GM23248 (cell line): Measurements from ENCODE around the gene PITPNM2. TPM values are rescaled to one million over a fixed set of nuclear protein-coding genes. Genes with fewer than 3 reads are reported as not detected.

Experiments used
- DNase-seq: peaks from one replicate; pipeline ENCODE4 v3.0.0-alpha.2; 2015
- H2AFZ ChIP-seq: fragments of 200-600 bp; sonication (generic); 2 replicates; pipeline ENCODE4 v1.6.1; 2016; ENCODE audit warnings: antibody characterized with exemption
- H3F3A ChIP-seq: fragments of 200-600 bp; sonication (generic); 2 replicates; pipeline ENCODE4 v1.6.1; 2016; ENCODE audit warnings: mild to moderate bottlenecking, antibody characterized with exemption, mixed run types; ENCODE audit not compliant: insufficient read depth
- H3K27ac ChIP-seq: fragments of 200-600 bp; sonication (generic); 2 replicates; pipeline ENCODE4 v1.5.1; 2016; ENCODE audit warnings: mild to moderate bottlenecking
- H3K27me3 ChIP-seq: fragments of 200-600 bp; sonication (generic); replicated peaks from 2 replicates; pipeline ENCODE4 v1.6.1; 2016; ENCODE audit warnings: mild to moderate bottlenecking; ENCODE audit not compliant: insufficient read depth
- H3K36me3 ChIP-seq: fragments of 200-600 bp; sonication (generic); 2 replicates; pipeline ENCODE4 v1.6.1; 2016; ENCODE audit warnings: low read depth, mild to moderate bottlenecking
- H3K4me1 ChIP-seq: fragments of 200-600 bp; sonication (generic); 2 replicates; pipeline ENCODE4 v1.6.1; 2016; ENCODE audit warnings: mild to moderate bottlenecking; ENCODE audit not compliant: insufficient read depth
- H3K4me2 ChIP-seq: fragments of 200-600 bp; sonication (generic); one replicate; pipeline ENCODE4 v1.6.1; 2016; ENCODE audit warnings: mild to moderate bottlenecking; ENCODE audit not compliant: unreplicated experiment
- H3K4me3 ChIP-seq: fragments of 200-600 bp; sonication (generic); 2 replicates; pipeline ENCODE4 v1.5.1; 2016; ENCODE audit warnings: mild to moderate bottlenecking
- H3K79me2 ChIP-seq: fragments of 200-600 bp; sonication (generic); 2 replicates; pipeline ENCODE4 v1.6.1; 2016; ENCODE audit warnings: mild to moderate bottlenecking; ENCODE audit not compliant: insufficient read depth
- H3K9ac ChIP-seq: fragments of 200-600 bp; sonication (generic); 2 replicates; pipeline ENCODE4 v1.6.1; 2016; ENCODE audit warnings: mild to moderate bottlenecking
- H3K9me2 ChIP-seq: fragments of 200-600 bp; sonication (generic); 2 replicates; pipeline ENCODE4 v1.6.1; 2016; ENCODE audit warnings: mixed run types, mild to moderate bottlenecking, moderate library complexity; ENCODE audit not compliant: insufficient read depth
- H3K9me3 ChIP-seq: fragments of 200-600 bp; sonication (generic); one replicate; pipeline ENCODE4 v1.6.1; 2017; ENCODE audit warnings: low read depth
- H4K20me1 ChIP-seq: fragments of 200-600 bp; sonication (generic); 2 replicates; pipeline ENCODE4 v1.6.0; 2016; ENCODE audit not compliant: insufficient read depth
- EZH2 ChIP-seq: fragments of 200-600 bp; sonication (generic); IDR thresholded peaks from 2 replicates; pipeline ENCODE4 v1.6.1; 2018; ENCODE audit warnings: antibody characterized with exemption, mild to moderate bottlenecking; ENCODE audit not compliant: insufficient read depth, poor library complexity, severe bottlenecking
- EZH2phosphoT487 ChIP-seq: fragments of 200-600 bp; sonication (generic); IDR thresholded peaks from 2 replicates; pipeline ENCODE4 v1.6.1; 2018; ENCODE audit warnings: antibody characterized with exemption, moderate library complexity, mild to moderate bottlenecking, low read depth; ENCODE audit not compliant: insufficient read depth
- WGBS, 2 experiments: methylation state at CpG; one replicate each; pipeline ENCODE4 v1.1.6; 2015 to 2017; ENCODE audit warnings: low lambda C conversion rate in 2 of 2, low coverage in 1 of 2; ENCODE audit errors: missing lambda C conversion rate in 2 of 2; 5-methylcytosine and 5-hydroxymethylcytosine counted together
- in situ Hi-C: fragments of 300-500 bp; cut with MboI; formaldehyde crosslinking; loops from 2 replicates; pipeline ENCODE4 v1.15.0; 2020
- polyA plus RNA-seq: library from polyadenylated mRNA; unstranded; fragments of >200 nt; fragmentation: Nextera tagmentation; extraction: Ambion mirVana; gene quantifications from 2 replicates; pipeline ENCODE4 v1.2.1, GENCODE V29; 2016
- total RNA-seq: library from RNA; depleted of rRNA; stranded (reverse); fragments of >200 nt; shearing (Covaris generic); gene quantifications from 2 replicates; pipeline ENCODE4 v1.2.3, GENCODE V29; 2014

The PITPNM2 gene
- total and polyA plus RNA-seq, 2 experiments from 2014 or later, result 0.63 to 2.1 TPM

- Histone ChIP-seq H3K4me2 (no peak overlapping the region), H3K4me1 (peaks cover 7% of the 10 kb centered on the region), H3K36me3 (peaks cover 5% of the 10 kb centered on the region; the same call in 1 of the 2 replicates), H3K27ac (no peak overlapping the region), H3K9me2 (no peaks in the 10 kb centered on the region), H3K79me2 (peaks cover 6% of the 10 kb centered on the region; the same call in 1 of the 2 replicates), H2AFZ (no peak overlapping the region), H3K27me3 (no peaks in the 10 kb centered on the region), H3K9me3 (no peaks in the 10 kb centered on the region), H3F3A (no peaks in the 10 kb centered on the region; the same call in 1 of the 2 replicates), H3K4me3 (no peak overlapping the region), H3K9ac (no peak overlapping the region), H4K20me1 (no peaks in the 10 kb centered on the region)
- TF ChIP-seq EZH2phosphoT487 (no peak), EZH2 (no peak)
- DNase-seq, result no peak
- 92 to 96% methylated on average over 3 of the region's 3 CpGs for WGBS, 2 experiments
- in situ Hi-C loops, result no loop called here
Measured at GRCh38 chr12:123132951-123133619, 17.8 kb downstream of the PITPNM2 start.

GRCh38 chr12:123131879-123132402, 18.9 kb downstream of the PITPNM2 start:
- Histone ChIP-seq H3F3A (peaks cover 5% of the 10 kb centered on the region), H2AFZ (no peak overlapping the region), H3K36me3 (peaks cover 5% of the 10 kb centered on the region; the same call in 1 of the 2 replicates), H3K4me1 (peaks cover 18% of the 10 kb centered on the region), H4K20me1 (no peaks in the 10 kb centered on the region), H3K9ac (no peak overlapping the region), H3K9me3 (no peaks in the 10 kb centered on the region), H3K4me2 (no peak overlapping the region), H3K4me3 (no peak overlapping the region), H3K27me3 (no peaks in the 10 kb centered on the region), H3K79me2 (peaks cover 6% of the 10 kb centered on the region; the same call in 1 of the 2 replicates), H3K9me2 (no peaks in the 10 kb centered on the region), H3K27ac (no peak overlapping the region)
- WGBS, 2 experiments, result 81 to 82% methylated on average over 12 of the region's 12 CpGs
- in situ Hi-C loops, result no loop called here
- TF ChIP-seq EZH2phosphoT487 (no peak), EZH2 (no peak)
- DNase-seq, result no peak

DNA sequence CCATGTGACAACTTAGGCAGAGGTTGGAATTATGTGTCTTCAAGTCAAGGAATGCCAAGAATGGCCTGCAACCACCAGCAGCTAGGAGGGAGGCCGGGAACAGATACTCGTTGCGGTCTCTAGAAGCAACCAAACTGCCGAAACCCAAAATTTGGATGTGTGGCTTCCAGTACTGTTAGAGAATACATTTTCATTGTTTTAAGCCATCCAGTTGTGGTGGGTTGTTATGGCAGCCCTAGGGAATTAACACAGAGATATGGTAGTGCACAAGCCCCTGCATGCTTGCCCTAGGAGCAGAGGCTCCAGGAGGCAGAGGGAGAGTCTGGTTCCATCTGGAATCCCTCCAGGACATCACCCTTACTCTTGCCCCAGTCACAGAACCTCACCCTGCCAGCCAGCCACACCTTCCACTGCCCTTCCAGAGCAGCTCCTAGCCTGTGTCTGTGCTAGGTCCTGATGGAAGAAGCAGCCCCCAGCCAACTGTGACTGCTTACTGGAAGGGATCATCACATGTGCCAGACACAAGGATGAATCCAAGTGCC, 19.5 kb downstream of the PITPNM2 start:
- H3K9me3 ChIP-seq, result no peaks in the 10 kb centered on the region
- no peaks in the 10 kb centered on the region for H3K9me2 ChIP-seq
- in situ Hi-C loops, result no loop called here
- H3K36me3 ChIP-seq, result peaks cover 5% of the 10 kb centered on the region; the same call in 1 of the 2 replicates
- H3K4me1 ChIP-seq, result peaks cover 22% of the 10 kb centered on the region
- no peak overlapping the region for H3K27ac ChIP-seq
- no peak overlapping the region for H3K9ac ChIP-seq
- H2AFZ ChIP-seq, result no peak overlapping the region
- H3F3A ChIP-seq, result peaks cover 8% of the 10 kb centered on the region
- peaks cover 6% of the 10 kb centered on the region; the same call in 1 of the 2 replicates for H3K79me2 ChIP-seq
- H3K4me2 ChIP-seq, result no peak overlapping the region
- no peak for DNase-seq
- WGBS, 2 experiments, result 77 to 83% methylated on average over 4 of the region's 4 CpGs
- TF ChIP-seq EZH2phosphoT487 (no peak), EZH2 (no peak)
- no peaks in the 10 kb centered on the region for H3K27me3 ChIP-seq
- H4K20me1 ChIP-seq, result no peaks in the 10 kb centered on the region
- no peak overlapping the region for H3K4me3 ChIP-seq

GRCh38 chr12:123129621-123130020, 21.3 kb downstream of the PITPNM2 start:
- Histone ChIP-seq H3K27me3 (no peaks in the 10 kb centered on the region), H3F3A (peaks cover 20% of the 10 kb centered on the region)
- in situ Hi-C loops, result no loop called here

More at GRCh38 chr12:123129621-123130020, 21.3 kb downstream of the PITPNM2 start:
- H3K9ac ChIP-seq, result no peak overlapping the region
- no peaks in the 10 kb centered on the region for H3K9me2 ChIP-seq
- TF ChIP-seq EZH2, result no peak
- TF ChIP-seq EZH2phosphoT487, result no peak
- no peaks in the 10 kb centered on the region for H3K9me3 ChIP-seq
- peaks cover 34% of the 10 kb centered on the region for H3K4me1 ChIP-seq
- no peak overlapping the region for H3K4me3 ChIP-seq
- no peak for DNase-seq
- H3K79me2 ChIP-seq, result peaks cover 6% of the 10 kb centered on the region; the same call in 1 of the 2 replicates
- H3K36me3 ChIP-seq, result no peaks in the 10 kb centered on the region
- no peak overlapping the region for H3K27ac ChIP-seq
- H3K4me2 ChIP-seq, result no peak overlapping the region
- WGBS, 2 experiments, result 80 to 84% methylated on average over 4 of the region's 4 CpGs
- no peak overlapping the region for H2AFZ ChIP-seq
- no peaks in the 10 kb centered on the region for H4K20me1 ChIP-seq
